Activated T-helper 17 cell treated with anti-CD3 and anti-CD28 coated beads, Interleukin-2, amount 50 U/mL, for 72 hours (primary cell): ENCODE measurements around the gene TTLL7. TPM values are rescaled to one million over a fixed set of nuclear protein-coding genes. Genes with fewer than 3 reads are reported as not detected.
"Not testable (repeated sequence)": the region's sequence is repeated elsewhere in the genome, so short reads cannot be mapped to it uniquely, and the experiment has no call there.

Experiments
- ATAC-seq: fragments of 150-1000 bp; cut with Tn5 transposase; replicated peaks from 2 replicates; pipeline ENCODE4 v1.10.0; 2021; ENCODE audit warnings: mild to moderate bottlenecking, moderate library complexity
- H3K27ac Mint-ChIP-seq: one replicate; pipeline ENCODE4 v1.8.0; 2022; ENCODE audit warnings: mixed read lengths
- H3K27me3 Mint-ChIP-seq: one replicate; pipeline ENCODE4 v1.8.0; 2022; ENCODE audit warnings: mixed read lengths
- H3K36me3 Mint-ChIP-seq: one replicate; pipeline ENCODE4 v1.8.0; 2022; ENCODE audit warnings: low read depth, mild to moderate bottlenecking, mixed read lengths
- H3K4me1 Mint-ChIP-seq: one replicate; pipeline ENCODE4 v1.8.0; 2022; ENCODE audit warnings: mixed read lengths
- H3K4me3 Mint-ChIP-seq: one replicate; pipeline ENCODE4 v1.8.0; 2022; ENCODE audit warnings: mild to moderate bottlenecking, mixed read lengths
- H3K9me3 Mint-ChIP-seq: one replicate; pipeline ENCODE4 v1.8.0; 2022; ENCODE audit warnings: mixed read lengths
- total RNA-seq, 2 donors: library from RNA; stranded (reverse); gene quantifications; one replicate each; pipeline ENCODE4 v1.2.3, GENCODE V29; 2022

TTLL7 gene
- total RNA-seq, 2 donors from 2014 or later = 2.7 to 6.3 TPM

DNA sequence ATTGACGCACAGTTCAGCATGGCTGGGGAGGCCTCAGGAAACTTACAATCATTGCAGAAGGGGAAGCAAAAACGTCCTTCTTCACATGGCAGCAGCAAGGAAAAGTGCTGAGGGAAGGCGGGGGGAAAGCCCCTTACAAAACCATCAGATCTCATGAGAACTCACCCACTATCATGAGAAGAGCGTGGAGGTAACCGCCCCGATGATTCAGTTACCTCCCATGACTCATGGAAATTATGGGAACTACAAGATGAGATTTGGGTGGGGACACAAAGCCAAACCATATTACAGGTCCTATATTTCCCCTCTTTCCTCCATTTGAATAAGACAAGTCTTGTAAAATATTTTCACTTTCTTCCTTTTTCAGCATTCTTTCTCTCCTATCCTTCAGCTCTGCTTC is 7.7 kb upstream of the TTLL7 start:
- H3K4me1 Mint-ChIP-seq = no peaks in the 10 kb centered on the region
- H3K27ac Mint-ChIP-seq = no peak overlapping the region
- H3K36me3 Mint-ChIP-seq = no peaks in the 10 kb centered on the region
- H3K9me3 Mint-ChIP-seq = peaks cover 6% of the 10 kb centered on the region
- ATAC-seq = peak; percentile 67
- H3K4me3 Mint-ChIP-seq = no peak overlapping the region
- H3K27me3 Mint-ChIP-seq = peaks cover 42% of the 10 kb centered on the region

DNA sequence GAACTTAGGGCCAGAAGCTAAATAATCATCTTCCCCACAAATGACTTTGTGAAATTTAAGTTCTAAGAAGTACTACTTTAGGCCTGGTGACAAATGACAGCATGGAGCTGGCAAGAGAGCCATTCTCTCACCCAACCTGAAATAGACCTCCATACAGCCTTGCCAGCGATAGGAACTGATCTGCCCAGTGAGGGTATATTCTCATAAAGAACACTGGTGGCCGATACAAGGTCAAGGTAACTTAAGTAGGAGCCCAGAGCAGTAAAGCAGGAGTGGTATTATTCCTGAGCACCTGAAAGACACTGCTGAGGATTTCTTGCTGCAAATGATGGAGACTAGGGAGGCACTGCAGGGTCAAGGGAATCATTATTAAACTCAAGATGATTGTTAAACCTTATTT is 2.6 kb upstream of the TTLL7 start:
- H3K36me3 Mint-ChIP-seq = no peaks in the 10 kb centered on the region
- peaks cover 56% of the 10 kb centered on the region for H3K27me3 Mint-ChIP-seq
- no peak for ATAC-seq
- H3K27ac Mint-ChIP-seq = no peak overlapping the region
- no peak overlapping the region for H3K4me3 Mint-ChIP-seq
- peaks cover 4% of the 10 kb centered on the region for H3K9me3 Mint-ChIP-seq
- H3K4me1 Mint-ChIP-seq = peaks cover 4% of the 10 kb centered on the region

- no peak for ATAC-seq
- Mint-ChIP-seq H3K36me3 (no peaks in the 10 kb centered on the region), H3K4me1 (peaks cover 4% of the 10 kb centered on the region), H3K9me3 (no peaks in the 10 kb centered on the region), H3K27me3 (peaks cover 56% of the 10 kb centered on the region), H3K27ac (no peak overlapping the region), H3K4me3 (peak overlapping the region; percentile 85)
These were observed 2.1 kb upstream of the TTLL7 start for GRCh38 chr1:84000954-84001495.

GRCh38 chr1:84000196-84000885 is 1.4 kb upstream of the TTLL7 start:
- Mint-ChIP-seq H3K4me3 (peak overlapping the region; percentile 85), H3K9me3 (no peaks in the 10 kb centered on the region), H3K27ac (no peak overlapping the region), H3K4me1 (peaks cover 4% of the 10 kb centered on the region), H3K27me3 (peaks cover 55% of the 10 kb centered on the region), H3K36me3 (no peaks in the 10 kb centered on the region)
- no peak for ATAC-seq

DNA sequence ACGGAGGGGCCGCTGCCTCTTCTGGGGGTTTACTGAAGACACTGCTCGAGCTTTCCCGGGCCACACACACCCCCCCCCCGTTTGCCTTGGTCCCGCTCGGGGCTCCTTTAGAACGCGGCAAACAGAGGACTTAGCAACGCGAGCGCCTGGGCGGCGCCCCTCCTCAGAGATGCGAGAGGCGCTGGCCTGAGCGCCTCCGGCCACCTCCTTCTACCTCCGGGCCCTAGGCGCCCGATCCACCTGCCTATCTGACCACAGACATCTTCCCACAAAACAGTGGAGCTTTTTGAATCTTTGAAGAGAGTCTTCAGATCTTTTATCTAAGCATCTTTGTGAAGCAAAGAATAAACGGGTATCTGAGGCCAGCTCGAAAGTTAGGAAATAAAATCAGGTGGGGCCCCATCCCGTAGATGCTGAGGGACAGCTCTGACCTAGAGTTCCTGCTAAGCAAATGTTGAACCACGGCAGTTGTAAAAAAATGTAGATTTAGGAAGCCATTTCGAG is 436 bp upstream of the TTLL7 start:
- peak overlapping the region; percentile 85 for H3K4me3 Mint-ChIP-seq
- H3K4me1 Mint-ChIP-seq = peaks cover 4% of the 10 kb centered on the region
- H3K27me3 Mint-ChIP-seq = peaks cover 56% of the 10 kb centered on the region
- H3K27ac Mint-ChIP-seq = peak overlapping the region; percentile 67
- ATAC-seq = peak; percentile 90
- H3K36me3 Mint-ChIP-seq = no peaks in the 10 kb centered on the region
- H3K9me3 Mint-ChIP-seq = no peaks in the 10 kb centered on the region

DNA sequence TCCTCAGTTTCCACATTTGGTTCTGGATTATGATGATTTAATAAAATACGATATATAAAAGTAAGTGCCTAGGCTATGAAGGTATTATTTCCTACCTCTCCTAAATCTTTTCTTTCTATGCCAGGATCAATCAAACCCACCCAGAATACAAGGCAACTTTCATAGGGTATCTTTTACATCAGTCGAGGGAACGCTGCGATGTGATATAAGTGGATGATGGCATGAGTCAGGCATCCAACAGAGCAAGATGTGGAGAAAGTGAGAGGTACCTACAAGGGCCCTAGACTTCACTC is 781 bp downstream of the TTLL7 start:
- H3K27me3 Mint-ChIP-seq = peaks cover 54% of the 10 kb centered on the region
- peak overlapping the region; percentile 49 for H3K27ac Mint-ChIP-seq
- H3K36me3 Mint-ChIP-seq = no peaks in the 10 kb centered on the region
- no peaks in the 10 kb centered on the region for H3K9me3 Mint-ChIP-seq
- ATAC-seq = no peak
- peaks cover 4% of the 10 kb centered on the region for H3K4me1 Mint-ChIP-seq
- H3K4me3 Mint-ChIP-seq = peak overlapping the region; percentile 85

- H3K36me3 Mint-ChIP-seq = no peaks in the 10 kb centered on the region
- H3K4me3 Mint-ChIP-seq = peak overlapping the region; percentile 85
- H3K27me3 Mint-ChIP-seq = peaks cover 56% of the 10 kb centered on the region
- H3K27ac Mint-ChIP-seq = no peak overlapping the region
- peaks cover 4% of the 10 kb centered on the region for H3K4me1 Mint-ChIP-seq
- no peaks in the 10 kb centered on the region for H3K9me3 Mint-ChIP-seq
- no peak for ATAC-seq
These were observed 1.3 kb downstream of the TTLL7 start for GRCh38 chr1:83997631-83998030.

DNA sequence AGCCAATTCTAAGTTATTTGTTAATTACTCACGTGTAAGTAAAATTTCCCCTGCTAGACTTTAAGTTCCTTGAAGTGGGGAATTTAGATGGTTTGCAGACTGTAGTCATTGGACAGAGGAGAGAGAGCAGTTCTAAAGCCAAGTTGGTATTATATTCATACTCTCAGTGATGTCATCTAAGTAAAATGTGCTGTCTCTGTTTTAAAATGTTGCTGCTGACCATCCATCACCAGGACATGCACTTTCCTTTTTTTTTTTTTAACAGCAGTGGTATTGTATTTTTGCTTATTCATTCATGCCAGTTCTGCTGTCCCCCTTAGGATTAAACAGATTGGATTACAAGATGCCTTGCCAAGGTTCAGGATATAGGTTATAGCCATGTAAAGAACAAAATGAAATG is 2.3 kb downstream of the TTLL7 start:
- H3K4me1 Mint-ChIP-seq = peaks cover 4% of the 10 kb centered on the region
- no peaks in the 10 kb centered on the region for H3K9me3 Mint-ChIP-seq
- no peak overlapping the region for H3K4me3 Mint-ChIP-seq
- H3K27ac Mint-ChIP-seq = no peak overlapping the region
- no peaks in the 10 kb centered on the region for H3K36me3 Mint-ChIP-seq
- peaks cover 52% of the 10 kb centered on the region for H3K27me3 Mint-ChIP-seq
- no peak for ATAC-seq

- H3K4me1 Mint-ChIP-seq = peaks cover 4% of the 10 kb centered on the region
- H3K27ac Mint-ChIP-seq = no peak overlapping the region
- no peak overlapping the region for H3K4me3 Mint-ChIP-seq
- no peaks in the 10 kb centered on the region for H3K36me3 Mint-ChIP-seq
- no peaks in the 10 kb centered on the region for H3K9me3 Mint-ChIP-seq
- peaks cover 50% of the 10 kb centered on the region for H3K27me3 Mint-ChIP-seq
- no peak for ATAC-seq
These were observed 2.7 kb downstream of the TTLL7 start for GRCh38 chr1:83996191-83996590.

GRCh38 chr1:83995649-83996048 is 3.3 kb downstream of the TTLL7 start:
- no peak overlapping the region for H3K27ac Mint-ChIP-seq
- H3K27me3 Mint-ChIP-seq = peaks cover 48% of the 10 kb centered on the region
- peaks cover 4% of the 10 kb centered on the region for H3K4me1 Mint-ChIP-seq
- no peaks in the 10 kb centered on the region for H3K9me3 Mint-ChIP-seq
- no peaks in the 10 kb centered on the region for H3K36me3 Mint-ChIP-seq
- no peak overlapping the region for H3K4me3 Mint-ChIP-seq
- ATAC-seq = no peak

- Mint-ChIP-seq H3K4me1 (no peaks in the 10 kb centered on the region), H3K36me3 (no peaks in the 10 kb centered on the region), H3K4me3 (no peak overlapping the region), H3K27me3 (peaks cover 42% of the 10 kb centered on the region), H3K27ac (no peak overlapping the region), H3K9me3 (no peaks in the 10 kb centered on the region)
- ATAC-seq = no peak
These were observed 4.8 kb downstream of the TTLL7 start for GRCh38 chr1:83994111-83994510.

GRCh38 chr1:83990734-83991133 is 8.2 kb downstream of the TTLL7 start:
- Mint-ChIP-seq H3K27me3 (peaks cover 27% of the 10 kb centered on the region), H3K27ac (no peak overlapping the region), H3K4me3 (no peak overlapping the region), H3K4me1 (no peaks in the 10 kb centered on the region), H3K9me3 (no peaks in the 10 kb centered on the region), H3K36me3 (no peaks in the 10 kb centered on the region)
- no peak for ATAC-seq

GRCh38 chr1:83985048-83985447 is 13.9 kb downstream of the TTLL7 start:
- H3K36me3 Mint-ChIP-seq = no peaks in the 10 kb centered on the region

DNA sequence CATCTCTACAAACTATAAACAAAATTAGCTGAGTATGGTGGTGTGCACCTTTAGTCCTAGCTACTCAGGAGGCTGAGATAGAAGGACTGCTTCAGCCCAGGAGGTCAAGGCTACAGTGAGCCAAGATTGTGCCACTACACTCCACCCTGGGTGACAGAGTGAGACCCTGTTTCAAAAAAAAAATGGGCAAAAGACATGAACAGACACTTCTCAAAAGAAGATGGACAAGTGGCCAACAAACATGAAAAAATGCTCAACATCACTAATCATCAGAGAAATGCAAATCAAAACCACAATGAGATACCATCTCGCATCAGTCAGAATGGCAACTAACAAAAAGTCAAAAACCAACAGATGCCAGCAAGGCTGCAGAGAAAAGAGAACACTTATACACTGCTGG is 15.0 kb downstream of the TTLL7 start:
- not testable (repeated sequence) for ATAC-seq, H3K4me3 Mint-ChIP-seq, H3K27me3 Mint-ChIP-seq, H3K36me3 Mint-ChIP-seq, H3K4me1 Mint-ChIP-seq, H3K9me3 Mint-ChIP-seq, H3K27ac Mint-ChIP-seq

More at GRCh38 chr1:83985048-83985447, 13.9 kb downstream of the TTLL7 start:
- peaks cover 7% of the 10 kb centered on the region for H3K27me3 Mint-ChIP-seq
- H3K4me3 Mint-ChIP-seq = no peak overlapping the region
- no peak for ATAC-seq
- no peaks in the 10 kb centered on the region for H3K9me3 Mint-ChIP-seq
- no peak overlapping the region for H3K27ac Mint-ChIP-seq
- no peaks in the 10 kb centered on the region for H3K4me1 Mint-ChIP-seq

DNA sequence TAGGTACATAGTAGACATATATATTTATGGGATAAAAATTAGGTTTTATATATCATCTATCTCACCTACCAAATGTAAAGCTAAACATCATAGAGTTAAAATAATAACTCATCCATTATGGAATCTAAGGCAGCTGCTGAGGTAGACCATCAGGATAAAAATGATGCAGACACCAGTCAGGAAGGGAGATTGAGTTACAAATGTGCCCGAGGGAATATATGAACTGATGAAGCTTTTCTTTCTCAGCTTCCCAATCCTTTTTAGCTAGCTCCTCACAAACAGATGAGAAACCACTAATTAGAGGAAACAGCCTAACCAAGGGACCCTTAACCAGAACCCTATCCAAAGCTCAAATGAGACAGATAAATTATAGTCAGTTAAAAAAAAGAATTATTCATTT is 20.9 kb downstream of the TTLL7 start:
- Mint-ChIP-seq H3K36me3 (no peaks in the 10 kb centered on the region), H3K4me3 (no peak overlapping the region), H3K4me1 (no peaks in the 10 kb centered on the region), H3K27me3 (peaks cover 3% of the 10 kb centered on the region), H3K27ac (no peak overlapping the region), H3K9me3 (no peaks in the 10 kb centered on the region)
- no peak for ATAC-seq
